Left ventricle myocardium superior (tissue), 1 donor: ENCODE results near the gene BRAF. TPM values are rescaled to one million over a fixed set of nuclear protein-coding genes. Genes with fewer than 3 reads are reported as not detected.
"Not testable (repeated sequence)": the region's sequence is repeated elsewhere in the genome, so short reads cannot be mapped to it uniquely, and the experiment has no call there.

Experiments
- ATAC-seq: fragments of 200-7000 bp; cut with Tn5 transposase; one replicate; pipeline ENCODE4 v1.9.1; 2020; ENCODE audit warnings: mild to moderate bottlenecking, moderate library complexity
- DNase-seq: peaks from one replicate; pipeline ENCODE4 v3.0.0-alpha.2; 2020
- intact Hi-C: fragments of 100-400 bp; cut with micrococcal nuclease; formaldehyde crosslinking; loops from one replicate; pipeline ENCODE4 v1.11.0; 2022
- total RNA-seq: library from RNA; stranded (reverse); fragmentation: NEBNext Ultra II Directional; extraction: Animal tissue kit (Norgen Biotek cat#: 25700); gene quantifications from one replicate; pipeline ENCODE4 v1.2.1, GENCODE V29; 2021
- donor health status: DM: no; HTN: yes; CAD: no; lungs with severe emphysema.

Gene BRAF
- total RNA-seq, 1 donor from 2014 or later = 17.9 TPM

DNA sequence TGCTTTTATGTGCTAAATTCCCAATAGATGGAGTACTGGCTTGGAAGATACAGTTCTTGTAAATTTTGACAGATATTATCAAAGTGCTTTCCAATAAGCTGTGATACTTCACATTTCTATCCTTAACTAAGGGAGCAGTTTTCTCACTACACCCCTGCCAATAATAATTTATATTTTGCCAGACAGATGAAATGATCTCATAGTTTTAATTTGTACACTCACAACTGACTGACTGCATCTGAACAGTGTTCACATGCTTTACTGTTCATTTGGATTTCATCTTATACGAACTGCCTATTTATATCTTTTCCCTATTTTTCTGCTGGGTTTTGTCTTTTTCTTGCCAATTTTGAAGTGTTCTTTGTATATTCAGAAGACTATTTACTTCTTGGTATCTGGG, 96.0 kb downstream of the BRAF start:
- no peak for ATAC-seq

DNA sequence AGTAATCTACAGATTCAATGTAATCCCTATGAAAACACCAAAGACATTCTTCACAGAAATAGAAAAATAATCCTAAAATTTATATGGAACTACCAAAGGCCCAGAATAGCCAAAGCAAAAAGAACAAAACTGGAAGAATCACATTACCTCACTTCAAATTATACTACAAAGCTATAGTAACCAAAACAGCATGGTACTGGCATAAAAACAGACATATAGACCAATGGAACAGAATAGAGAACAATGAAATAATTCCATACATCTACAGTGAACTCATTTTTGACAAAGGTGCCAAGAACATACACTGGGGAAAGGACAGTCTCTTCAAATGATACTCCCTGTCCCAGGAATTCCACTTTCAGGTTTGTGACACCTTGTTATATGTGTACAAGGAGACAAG, 107.3 kb downstream of the BRAF start:
- intact Hi-C loops, ATAC-seq, DNase-seq: not testable (repeated sequence)

More for the DNA sequence above, 96.0 kb downstream of the BRAF start:
- no peak for DNase-seq
- intact Hi-C loops = no loop called here

DNA sequence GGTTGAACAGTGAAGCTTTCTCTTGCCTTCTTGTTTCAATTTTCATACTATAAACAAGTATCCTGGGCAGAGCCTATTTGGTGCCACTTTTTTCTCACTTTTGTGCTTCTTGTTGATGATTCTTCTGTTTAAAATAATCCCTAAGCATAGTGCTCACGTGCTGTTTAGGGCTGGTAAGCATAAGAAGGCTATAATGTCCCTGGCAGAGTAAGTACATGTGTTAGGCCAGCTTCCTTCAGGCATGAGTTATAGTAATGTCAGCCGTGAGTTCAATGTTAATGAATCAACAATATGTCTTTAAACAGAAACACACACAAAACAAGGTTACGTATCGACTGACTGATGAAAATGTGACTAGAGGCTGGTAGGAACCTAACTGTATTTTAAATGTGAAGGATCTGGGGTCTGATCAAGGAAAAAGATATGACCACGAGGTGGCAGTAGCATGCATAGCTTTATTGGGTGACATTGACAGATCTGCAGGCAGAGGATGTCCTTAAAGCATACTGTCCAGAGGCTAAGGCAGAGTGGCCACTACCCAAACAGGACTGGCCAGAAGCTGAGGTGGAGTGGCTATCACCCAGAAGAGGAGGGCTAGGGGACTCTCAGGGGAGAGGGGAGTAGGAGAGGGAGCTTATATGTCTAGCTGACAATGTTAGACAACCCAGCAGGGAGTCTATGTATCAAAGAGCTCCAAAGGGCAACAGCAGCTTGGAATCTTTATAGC, 113.7 kb downstream of the BRAF start:
- intact Hi-C loops = no loop called here
- ATAC-seq (peak; percentile 92), DNase-seq (no peak)

DNA sequence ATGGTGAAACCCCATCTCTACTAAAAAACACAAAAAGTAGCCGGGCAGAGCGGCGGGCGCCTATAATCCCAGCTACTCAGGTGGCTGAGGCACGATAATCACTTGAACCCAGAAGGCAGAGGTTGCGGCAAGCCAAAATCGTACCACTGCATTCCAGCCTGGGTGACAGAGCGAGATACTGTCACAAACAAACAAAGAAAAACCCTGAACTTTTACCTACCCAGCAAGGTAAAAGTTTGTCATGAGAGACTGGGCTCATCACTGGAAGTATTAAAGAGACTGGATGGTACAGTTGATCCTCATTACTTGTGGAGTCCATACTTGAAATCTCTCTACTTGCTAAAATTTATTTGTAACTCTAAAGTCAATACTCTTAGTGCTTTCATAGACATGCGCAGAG, 114.3 kb downstream of the BRAF start:
- DNase-seq (no peak), ATAC-seq (no peak)
- intact Hi-C loops = no loop called here

DNA sequence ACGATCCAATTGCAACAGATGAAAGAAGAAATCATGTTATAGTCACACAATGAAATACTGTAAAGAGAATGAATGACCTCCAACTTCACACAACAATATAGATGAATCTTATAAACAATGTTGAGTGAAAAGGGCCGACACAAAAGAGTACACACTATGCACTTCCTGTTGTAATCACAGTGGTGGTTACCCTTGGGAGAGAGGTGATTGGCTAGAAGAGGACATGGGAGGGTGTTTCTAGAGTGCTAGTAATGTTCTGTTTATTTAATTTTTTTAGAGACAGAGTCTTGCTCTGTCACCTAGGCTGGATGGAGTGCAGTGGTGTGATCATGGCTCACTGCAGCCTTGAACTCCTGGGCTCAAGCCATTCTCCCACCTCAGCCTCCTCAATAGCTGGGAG, 145.8 kb downstream of the BRAF start:
- intact Hi-C loops = no loop called here
- no peak for DNase-seq

DNA sequence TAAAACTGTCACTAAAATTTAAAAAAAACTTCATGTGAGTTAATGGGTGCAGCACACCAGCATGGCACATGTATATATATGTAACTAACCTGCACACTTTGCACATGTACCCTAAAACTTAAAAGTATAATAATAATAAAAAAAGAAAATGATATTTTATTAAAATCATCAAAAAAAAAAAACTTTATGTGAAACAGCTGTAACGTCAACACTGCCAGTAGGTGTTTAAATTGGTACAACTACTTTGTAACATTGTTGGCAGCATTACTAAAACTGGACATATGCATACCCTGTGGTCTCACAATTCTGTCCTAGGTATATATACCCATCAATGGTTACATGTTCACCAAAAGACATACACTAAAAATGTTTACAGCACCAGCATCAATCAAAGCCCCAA, 146.2 kb downstream of the BRAF start:
- DNase-seq (no peak), ATAC-seq (no peak)
- intact Hi-C loops = no loop called here

More for the DNA sequence above, 145.8 kb downstream of the BRAF start:
- no peak for ATAC-seq

DNA sequence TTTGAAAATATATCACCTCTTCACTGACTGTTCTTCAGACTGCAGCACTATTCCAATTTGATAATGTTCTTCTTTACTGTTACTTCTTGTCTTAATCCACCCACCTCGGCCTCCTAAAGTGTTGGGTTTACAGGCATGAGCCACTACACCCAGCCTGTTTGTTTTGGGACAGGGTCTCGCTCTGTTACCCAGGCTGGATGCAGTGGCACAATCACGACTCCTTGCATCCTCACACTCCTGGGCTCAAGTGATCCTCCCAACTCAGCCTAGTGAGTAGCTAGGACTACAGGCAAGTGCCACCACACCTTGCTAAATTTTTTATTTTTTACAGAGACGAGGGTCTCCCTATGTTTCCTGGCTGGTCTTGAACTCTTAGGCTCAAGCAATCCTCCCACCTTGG, 150.4 kb downstream of the BRAF start:
- intact Hi-C loops = no loop called here
- no peak for DNase-seq
- no peak for ATAC-seq

DNA sequence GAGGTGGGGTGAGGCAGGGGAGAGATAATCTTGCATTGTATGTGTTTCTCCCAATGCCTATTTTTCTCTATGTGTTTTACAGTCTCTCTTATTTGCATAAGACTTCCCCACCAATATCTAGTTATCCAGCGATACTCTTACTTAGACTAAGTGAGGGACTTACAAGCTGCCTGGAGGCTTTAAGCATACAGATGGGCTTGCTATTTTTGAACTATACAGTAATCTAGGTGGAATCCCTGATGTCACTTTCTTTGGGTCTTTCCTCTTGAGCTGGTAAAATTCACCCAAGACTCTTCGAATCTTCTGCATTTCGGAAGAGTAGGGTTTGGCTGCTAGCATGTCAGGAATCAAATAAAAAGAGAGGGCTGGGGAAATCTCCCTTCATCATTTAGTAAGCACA, 151.6 kb downstream of the BRAF start:
- no peak for DNase-seq
- intact Hi-C loops = no loop called here
- peak; percentile 53 for ATAC-seq

DNA sequence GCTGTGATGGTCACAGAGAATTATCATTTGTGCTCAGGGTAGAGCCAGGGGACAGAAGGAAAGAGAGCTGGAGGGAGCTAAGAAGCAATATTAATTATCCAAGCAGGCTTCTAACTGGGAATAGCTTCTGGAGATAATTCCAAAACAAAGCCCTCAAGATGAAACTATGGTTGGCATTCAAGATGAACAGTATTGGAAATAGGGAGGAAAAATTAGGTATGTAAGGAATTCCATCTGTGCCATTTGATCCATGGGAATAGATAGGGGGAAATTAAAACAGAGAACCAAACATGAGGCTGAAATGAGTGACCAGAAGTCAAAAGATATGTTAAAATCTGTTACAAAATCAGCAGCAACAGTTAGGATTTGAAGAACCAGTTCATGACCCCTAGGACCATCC, 152.9 kb downstream of the BRAF start:
- DNase-seq (no peak), ATAC-seq (no peak)
- intact Hi-C loops = no loop called here

DNA sequence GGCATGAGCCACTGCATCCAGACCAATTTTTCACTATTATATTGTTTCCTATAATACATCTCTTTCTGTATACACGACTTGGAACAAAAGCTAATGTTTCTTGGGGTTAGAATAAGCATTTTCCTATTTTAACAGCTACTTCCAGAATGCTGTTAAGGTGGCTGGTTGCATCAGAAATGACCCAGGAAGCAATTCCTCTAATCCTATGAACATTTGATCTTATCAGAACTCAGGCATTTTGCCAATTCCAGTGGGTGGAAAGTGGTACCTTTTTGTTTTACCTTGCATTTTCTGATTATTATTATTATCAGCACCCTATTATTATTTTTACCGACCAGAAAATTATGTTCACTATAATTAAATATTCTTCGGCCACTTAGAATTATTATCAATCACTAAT, 154.9 kb downstream of the BRAF start:
- no peak for ATAC-seq
- intact Hi-C loops = no loop called here
- no peak for DNase-seq

DNA sequence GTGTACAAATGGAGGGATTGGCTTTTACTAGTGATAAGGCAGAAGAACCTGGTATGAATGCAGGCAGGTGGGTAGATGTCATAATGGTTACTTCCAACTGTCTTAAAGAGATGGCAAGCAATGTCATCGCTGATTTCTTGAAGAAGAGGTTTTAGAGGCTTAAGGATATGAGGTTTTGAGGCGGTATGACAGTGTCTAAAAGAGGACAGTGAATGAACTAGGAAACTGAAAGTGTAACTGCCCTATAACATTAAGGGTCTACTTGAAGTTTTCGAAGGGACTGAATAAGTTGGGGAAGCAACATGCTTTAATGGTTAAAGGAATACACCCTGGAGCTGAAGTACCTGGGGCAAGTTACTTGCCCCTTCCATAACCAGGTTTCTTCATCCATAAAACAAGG, 157.3 kb downstream of the BRAF start:
- no peak for ATAC-seq
- DNase-seq = no peak
- intact Hi-C loops = no loop called here

DNA sequence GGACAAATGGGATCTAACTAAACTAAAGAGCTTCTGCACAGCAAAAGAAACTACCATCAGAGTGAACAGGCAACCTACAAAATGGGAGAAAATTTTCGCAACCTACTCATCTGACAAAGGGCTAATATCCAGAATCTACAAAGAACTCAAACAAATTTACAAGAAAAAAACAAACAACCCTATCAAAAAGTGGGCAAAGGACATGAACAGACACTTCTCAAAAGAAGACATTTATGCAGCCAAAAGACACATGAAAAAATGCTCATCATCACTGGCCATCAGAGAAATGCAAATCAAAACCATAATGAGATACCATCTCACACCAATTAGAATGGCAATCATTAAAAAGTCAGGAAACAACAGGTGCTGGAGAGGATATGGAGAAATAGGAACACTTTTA, 159.3 kb downstream of the BRAF start:
- ATAC-seq, DNase-seq, intact Hi-C loops: not testable (repeated sequence)

DNA sequence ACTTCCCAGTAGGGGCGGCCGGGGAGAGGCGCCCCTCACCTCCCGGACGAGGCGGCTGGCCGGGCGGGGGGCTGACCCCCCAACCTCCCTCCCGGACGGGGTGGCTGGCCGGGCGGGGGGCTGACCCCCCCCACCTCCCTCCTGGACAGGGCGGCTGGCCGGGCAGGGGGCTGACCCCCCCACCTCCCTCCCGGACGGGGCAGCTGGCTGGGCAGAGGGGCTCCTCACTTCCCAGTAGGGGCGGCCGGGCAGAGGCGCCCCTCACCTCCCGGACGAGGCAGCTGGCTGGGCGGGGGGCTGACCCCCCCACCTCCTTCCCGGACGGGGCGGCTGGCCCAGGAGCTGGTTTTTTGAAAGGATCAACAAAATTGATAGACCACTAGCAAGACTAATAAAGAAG, 161.6 kb downstream of the BRAF start:
- intact Hi-C loops, DNase-seq, ATAC-seq: not testable (repeated sequence)

DNA sequence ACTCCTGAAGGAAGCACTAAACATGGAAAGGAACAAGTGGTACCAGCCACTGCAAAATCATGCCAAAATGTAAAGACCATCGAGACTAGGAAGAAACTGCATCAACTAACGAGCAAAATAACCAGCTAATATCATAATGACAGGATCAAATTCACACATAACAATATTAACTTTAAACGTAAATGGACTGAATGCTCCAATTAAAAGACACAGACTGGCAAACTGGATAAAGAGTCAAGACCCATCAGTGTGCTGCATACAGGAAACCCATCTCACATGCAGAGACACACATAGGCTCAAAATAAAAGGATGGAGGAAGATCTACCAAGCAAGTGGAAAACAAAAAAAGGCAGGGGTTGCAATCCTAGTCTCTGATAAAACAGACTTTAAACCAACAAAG, 163.4 kb downstream of the BRAF start:
- DNase-seq, ATAC-seq, intact Hi-C loops: not testable (repeated sequence)

DNA sequence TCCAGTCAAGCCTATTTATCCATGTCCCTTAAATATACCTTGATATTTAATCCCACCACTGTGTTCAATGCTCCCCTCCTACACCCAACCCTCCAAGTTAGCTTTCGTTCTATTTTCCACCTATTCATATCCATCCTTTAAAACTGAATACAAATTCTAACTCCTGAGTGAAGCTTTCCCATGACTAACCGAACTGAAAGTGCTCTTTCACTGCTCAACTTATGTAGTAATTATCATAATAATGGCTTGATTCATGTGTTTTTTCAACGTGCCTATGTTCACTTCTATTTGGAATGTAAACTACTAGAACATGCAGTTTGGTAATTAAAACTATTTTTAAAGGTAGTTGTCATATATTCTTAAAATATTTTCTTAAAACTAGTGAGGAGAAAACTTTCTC, 170.2 kb downstream of the BRAF start:
- intact Hi-C loops = no loop called here
- ATAC-seq (no peak), DNase-seq (no peak)

DNA sequence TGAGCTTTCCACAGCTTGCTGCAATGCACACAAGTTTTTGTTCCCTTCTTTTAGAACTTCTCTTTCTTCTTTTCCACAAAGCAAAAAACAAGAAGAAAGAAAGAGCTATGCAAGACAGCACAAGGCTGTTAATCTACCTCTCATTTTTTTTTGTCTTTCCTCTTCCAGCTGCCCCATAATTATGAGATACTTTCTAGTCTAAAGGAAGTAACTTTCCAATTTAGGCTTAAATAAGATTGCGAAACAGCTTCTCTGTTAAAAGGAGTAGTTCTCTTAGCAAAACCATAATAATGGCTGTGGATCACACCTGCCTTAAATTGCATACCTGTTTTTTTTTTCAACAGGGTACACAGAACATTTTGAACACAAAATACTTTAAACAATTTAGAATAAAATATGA, 172.2 kb downstream of the BRAF start:
- DNase-seq (no peak), ATAC-seq (no peak)
- intact Hi-C loops = no loop called here

DNA sequence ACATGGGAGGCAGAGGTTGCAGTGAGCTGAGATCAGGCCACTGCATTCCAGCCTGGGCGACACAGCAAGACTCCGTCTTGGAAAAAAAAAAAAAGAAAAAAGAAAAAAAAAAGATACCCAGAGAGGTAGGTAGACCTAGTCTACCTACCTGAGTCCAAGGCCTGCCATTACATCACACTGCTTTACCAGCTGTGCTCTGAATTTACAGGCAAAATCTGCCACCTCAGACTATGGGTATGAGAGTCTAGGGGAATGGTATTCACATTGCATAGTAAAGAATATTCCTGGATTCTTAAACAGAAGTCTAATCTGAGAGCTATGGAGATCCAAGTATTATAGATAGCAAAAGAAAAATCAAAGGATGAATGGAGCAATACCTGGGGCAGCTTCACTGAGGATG, 178.0 kb downstream of the BRAF start:
- ATAC-seq (no peak), DNase-seq (no peak)
- intact Hi-C loops = no loop called here

DNA sequence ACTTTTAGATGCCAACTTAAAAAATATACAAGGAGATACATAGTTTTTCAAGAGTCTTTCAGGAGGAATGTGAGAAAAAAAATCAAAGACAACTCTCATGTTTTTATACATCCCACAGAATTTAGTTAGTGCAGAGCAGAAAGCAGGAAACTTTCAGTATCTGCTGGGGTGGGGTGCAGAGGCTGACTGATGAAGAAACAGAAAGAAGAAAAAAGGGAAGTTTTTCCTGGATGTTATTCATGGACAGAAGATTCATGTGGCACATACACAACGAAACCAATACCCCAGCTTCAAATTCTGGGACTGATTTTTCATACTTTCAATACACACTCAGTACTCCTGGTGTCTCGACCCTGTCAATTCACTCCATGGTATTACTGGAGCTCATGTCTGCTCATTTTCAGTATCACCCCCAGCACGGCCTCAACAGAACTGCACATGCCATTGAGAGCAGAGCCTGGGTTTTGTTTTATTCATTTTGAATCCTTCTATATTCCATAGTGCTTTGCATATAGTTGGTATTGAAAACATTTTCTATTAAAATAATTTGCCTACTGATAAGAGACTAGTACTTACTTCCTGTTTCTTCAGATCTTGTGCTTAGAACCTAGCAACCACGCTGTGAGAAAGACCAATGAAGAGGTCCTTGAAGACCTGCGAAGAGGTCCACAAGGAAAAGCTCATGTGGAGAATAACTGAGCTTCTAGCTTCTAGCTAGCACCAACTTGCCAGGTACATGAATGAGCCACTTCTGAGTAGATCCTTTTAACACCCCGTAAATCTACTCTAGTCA, 179.3 kb downstream of the BRAF start:
- ATAC-seq = no peak
- intact Hi-C loops = no loop called here

DNA sequence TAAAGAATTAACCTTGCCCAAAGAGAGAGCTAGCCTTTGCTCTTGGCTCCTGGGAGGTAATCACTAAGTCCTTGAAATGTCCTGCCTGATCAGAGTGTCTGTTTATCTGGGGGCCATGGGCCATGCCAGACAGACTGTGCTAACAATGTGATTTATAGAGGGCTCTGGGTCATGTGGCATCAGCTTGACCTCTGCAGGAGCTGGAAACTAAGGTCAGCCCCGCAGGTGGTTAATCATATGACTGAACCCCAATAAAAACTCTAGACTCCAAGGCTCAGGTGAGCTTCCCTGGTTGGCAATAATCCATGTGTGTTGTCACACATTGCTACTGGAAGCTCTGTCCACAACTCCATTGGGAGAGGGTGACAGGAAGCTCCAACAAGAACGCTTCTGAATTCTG, 180.7 kb downstream of the BRAF start:
- DNase-seq = no peak
- intact Hi-C loops = no loop called here
- peak; percentile 43 for ATAC-seq

More for the DNA sequence above, 179.3 kb downstream of the BRAF start:
- no peak for DNase-seq

DNA sequence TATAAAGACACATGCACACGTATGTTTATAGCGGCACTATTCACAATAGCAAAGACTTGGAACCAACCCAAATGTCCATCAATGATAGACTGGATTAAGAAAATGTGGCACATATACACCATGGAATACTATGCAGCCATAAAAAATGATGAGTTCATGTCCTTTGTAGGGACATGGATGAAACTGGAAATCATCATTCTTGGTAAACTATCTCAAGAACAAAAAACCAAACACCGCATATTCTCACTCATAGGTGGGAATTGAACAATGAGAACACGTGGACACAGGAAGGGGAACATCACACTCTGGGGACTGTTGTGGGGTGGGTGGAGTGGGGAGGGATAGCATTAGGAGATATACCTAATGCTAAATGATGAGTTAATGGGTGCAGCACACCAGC, 181.5 kb downstream of the BRAF start:
- DNase-seq, ATAC-seq, intact Hi-C loops: not testable (repeated sequence)

DNA sequence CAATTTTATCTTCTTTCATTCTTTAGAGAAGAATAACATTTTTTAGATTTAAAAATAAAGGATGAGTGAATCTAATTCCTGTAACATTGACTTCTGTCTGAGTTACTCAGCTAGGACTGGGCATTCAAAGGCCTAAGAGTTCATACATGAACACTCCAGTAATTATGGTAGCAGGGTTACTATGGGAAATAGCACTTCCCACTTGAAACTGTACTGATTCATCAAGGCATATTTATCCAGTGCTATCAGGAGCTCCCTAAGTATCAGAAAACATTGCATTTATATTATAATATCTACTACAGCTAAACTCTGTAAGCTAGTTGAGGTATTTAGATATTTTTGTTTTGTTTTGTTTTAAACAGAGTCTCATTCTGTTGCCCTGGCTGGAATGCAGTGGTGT, 186.4 kb downstream of the BRAF start:
- DNase-seq (no peak), ATAC-seq (no peak)
- intact Hi-C loops = no loop called here
